Thoracic aorta (tissue), 2 donors: ENCODE results near the gene REEP6. TPM values are rescaled to one million over a fixed set of nuclear protein-coding genes. Genes with fewer than 3 reads are reported as not detected.
"Not testable (repeated sequence)": the region's sequence is repeated elsewhere in the genome, so short reads cannot be mapped to it uniquely, and the experiment has no call there.

Experiments used
- ATAC-seq: fragments of 150-250 bp; one replicate; pipeline ENCODE4 v1.8.0; 2017; ENCODE audit warnings: low read depth; ENCODE audit not compliant: insufficient number of reproducible peaks, low FRiP score
- DNase-seq: peaks from one replicate; pipeline ENCODE4 v3.0.0-alpha.2; 2020; ENCODE audit warnings: low spot score
- H3K27ac ChIP-seq, 2 donors: fragments of 200-600 bp; sonication (generic); 1 replicate in 1 of 2; 2 replicates in 1 of 2; pipeline ENCODE4 v1.5.1; 2016; ENCODE audit warnings: mild to moderate bottlenecking in 2 of 2, moderate library complexity in 2 of 2
- H3K27me3 ChIP-seq: fragments of 200-600 bp; sonication (generic); replicated peaks from 2 replicates; pipeline ENCODE4 v1.6.0; 2016; ENCODE audit warnings: mild to moderate bottlenecking; ENCODE audit not compliant: insufficient read depth
- H3K36me3 ChIP-seq: fragments of 200-600 bp; sonication (generic); one replicate; pipeline ENCODE4 v1.5.1; 2016
- H3K4me1 ChIP-seq, 2 donors: fragments of 200-600 bp; sonication (generic); 1 replicate in 1 of 2; 2 replicates in 1 of 2; pipeline versions ENCODE4 v1.5.1 to v1.6.0; 2016; ENCODE audit warnings: low read depth in 2 of 2, mild to moderate bottlenecking in 1 of 2; ENCODE audit not compliant: control insufficient read depth in 1 of 2
- H3K4me3 ChIP-seq: fragments of 200-600 bp; sonication (generic); 2 replicates; pipeline ENCODE4 v1.5.1; 2016; ENCODE audit warnings: mild to moderate bottlenecking
- H3K9me3 ChIP-seq: fragments of 200-600 bp; sonication (generic); 2 replicates; pipeline ENCODE4 v1.5.1; 2016
- CTCF ChIP-seq: fragments of 200-600 bp; sonication (generic); IDR thresholded peaks from one replicate; pipeline ENCODE4 v1.5.1; 2019; ENCODE audit warnings: antibody characterized with exemption
- total RNA-seq, 2 donors: library from RNA; depleted of rRNA; stranded (reverse); fragments of >200 nt; gene quantifications; one replicate each; pipeline versions ENCODE4 v1.1.0 to v1.2.3, GENCODE V29; 2016

REEP6 gene
- total RNA-seq, 2 donors from 2014 or later: 0.35 to 1.6 TPM

GRCh38 chr19:1516395-1516753 lies 25.4 kb downstream of the REEP6 start:
- no peak for DNase-seq
- Histone ChIP-seq H3K27me3 (no peaks in the 10 kb centered on the region), H3K27ac (no peak overlapping the region), H3K4me3 (no peak overlapping the region), H3K4me1 (peaks cover 0 to 19% of the 10 kb centered on the region in 2 donors), H3K36me3 (no peaks in the 10 kb centered on the region), H3K9me3 (no peaks in the 10 kb centered on the region)
- no peak for TF ChIP-seq CTCF
- no peak for ATAC-seq

GRCh38 chr19:1518471-1518870 lies 27.5 kb downstream of the REEP6 start:
- peaks cover 0 to 5% of the 10 kb centered on the region in 2 donors for H3K4me1 ChIP-seq
- no peak for TF ChIP-seq CTCF
- DNase-seq (no peak), ATAC-seq (no peak)
- H3K4me3 ChIP-seq: no peak overlapping the region
- H3K36me3 ChIP-seq: no peaks in the 10 kb centered on the region
- no peak overlapping the region for H3K27ac ChIP-seq
- no peaks in the 10 kb centered on the region for H3K27me3 ChIP-seq
- no peaks in the 10 kb centered on the region for H3K9me3 ChIP-seq

- not testable (repeated sequence) for H3K9me3 ChIP-seq, DNase-seq, H3K4me1 ChIP-seq, H3K27me3 ChIP-seq, H3K36me3 ChIP-seq, H3K4me3 ChIP-seq, H3K27ac ChIP-seq, ATAC-seq
Observed at GRCh38 chr19:1519802-1520201, 28.8 kb downstream of the REEP6 start.

- Histone ChIP-seq H3K4me3 (no peak overlapping the region), H3K4me1 (peaks cover 0 to 6% of the 10 kb centered on the region in 2 donors), H3K27ac (no peak overlapping the region), H3K27me3 (no peaks in the 10 kb centered on the region), H3K36me3 (no peaks in the 10 kb centered on the region), H3K9me3 (no peaks in the 10 kb centered on the region)
- ATAC-seq (no peak), DNase-seq (no peak)
- TF ChIP-seq CTCF: no peak
Observed at GRCh38 chr19:1520203-1520780, 29.3 kb downstream of the REEP6 start.

- DNase-seq: no peak
- Histone ChIP-seq H3K36me3 (no peaks in the 10 kb centered on the region), H3K4me3 (no peak overlapping the region), H3K9me3 (no peaks in the 10 kb centered on the region), H3K27me3 (no peaks in the 10 kb centered on the region), H3K27ac (no peak overlapping the region), H3K4me1 (peaks cover 0 to 6% of the 10 kb centered on the region in 2 donors)
- ATAC-seq: no peak
- TF ChIP-seq CTCF: no peak
Observed at GRCh38 chr19:1521636-1522035, 30.7 kb downstream of the REEP6 start.

GRCh38 chr19:1522061-1522460 lies 31.1 kb downstream of the REEP6 start:
- TF ChIP-seq CTCF: no peak
- ATAC-seq (no peak), DNase-seq (no peak)
- Histone ChIP-seq H3K4me3 (no peak overlapping the region), H3K27me3 (no peaks in the 10 kb centered on the region), H3K36me3 (no peaks in the 10 kb centered on the region), H3K27ac (no peak overlapping the region), H3K9me3 (no peaks in the 10 kb centered on the region), H3K4me1 (peaks cover 0 to 6% of the 10 kb centered on the region in 2 donors)
